OCI-LY3 (cell line): ENCODE results near the gene VTI1B.
"Not testable (repeated sequence)": the region's sequence is repeated elsewhere in the genome, so short reads cannot be mapped to it uniquely, and the experiment has no call there.

ENCODE experiments used
- EZH2phosphoT487 ChIP-seq: fragments of 200-600 bp; shearing (Covaris generic); IDR thresholded peaks from 2 replicates; pipeline ENCODE4 v1.6.1; 2018; ENCODE audit warnings: antibody characterized with exemption, mixed run types, low read depth
- TF ChIP-seq, protein P1 (sequence below): fragments of 200-600, 300-600 bp; sonication (generic); IDR thresholded peaks from 2 replicates; pipeline ENCODE4 v1.5.1; 2014; ENCODE audit warnings: antibody characterized with exemption, low read length, low read depth

GRCh38 chr14:67701492-67701891, 27.1 kb upstream of the VTI1B start, which contains the start of gene RDH12:
- TF ChIP-seq, protein P1, sequence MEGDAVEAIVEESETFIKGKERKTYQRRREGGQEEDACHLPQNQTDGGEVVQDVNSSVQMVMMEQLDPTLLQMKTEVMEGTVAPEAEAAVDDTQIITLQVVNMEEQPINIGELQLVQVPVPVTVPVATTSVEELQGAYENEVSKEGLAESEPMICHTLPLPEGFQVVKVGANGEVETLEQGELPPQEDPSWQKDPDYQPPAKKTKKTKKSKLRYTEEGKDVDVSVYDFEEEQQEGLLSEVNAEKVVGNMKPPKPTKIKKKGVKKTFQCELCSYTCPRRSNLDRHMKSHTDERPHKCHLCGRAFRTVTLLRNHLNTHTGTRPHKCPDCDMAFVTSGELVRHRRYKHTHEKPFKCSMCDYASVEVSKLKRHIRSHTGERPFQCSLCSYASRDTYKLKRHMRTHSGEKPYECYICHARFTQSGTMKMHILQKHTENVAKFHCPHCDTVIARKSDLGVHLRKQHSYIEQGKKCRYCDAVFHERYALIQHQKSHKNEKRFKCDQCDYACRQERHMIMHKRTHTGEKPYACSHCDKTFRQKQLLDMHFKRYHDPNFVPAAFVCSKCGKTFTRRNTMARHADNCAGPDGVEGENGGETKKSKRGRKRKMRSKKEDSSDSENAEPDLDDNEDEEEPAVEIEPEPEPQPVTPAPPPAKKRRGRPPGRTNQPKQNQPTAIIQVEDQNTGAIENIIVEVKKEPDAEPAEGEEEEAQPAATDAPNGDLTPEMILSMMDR, result not testable (repeated sequence)
- not testable (repeated sequence) for TF ChIP-seq EZH2phosphoT487
